ENCODE data around the gene ARHGAP26.

The ARHGAP26 gene

GRCh38 chr5:142785206-142785605 is 15.0 kb downstream of the ARHGAP26 start:
- no peak for DNase-seq (ENCODE audit: low spot score)

GRCh38 chr5:142789206-142789605 is 19.0 kb downstream of the ARHGAP26 start:
- DNase-seq (ENCODE audit: low spot score), result no peak

GRCh38 chr5:142792012-142792864 is 22.1 kb downstream of the ARHGAP26 start:
- DNase-seq (ENCODE audit: low spot score), result no peak

GRCh38 chr5:142792865-142793232 is 22.7 kb downstream of the ARHGAP26 start:
- DNase-seq (ENCODE audit: low spot score), result no peak

GRCh38 chr5:142794537-142794936 is 24.4 kb downstream of the ARHGAP26 start:
- no peak for DNase-seq (ENCODE audit: low spot score)

GRCh38 chr5:142795251-142795650 is 25.1 kb downstream of the ARHGAP26 start:
- DNase-seq (ENCODE audit: low spot score), result no peak

- no peak for DNase-seq (ENCODE audit: low spot score)
Measured at GRCh38 chr5:142796492-142797109, 26.4 kb downstream of the ARHGAP26 start.

- no peak for DNase-seq (ENCODE audit: low spot score)
Measured at GRCh38 chr5:142797420-142797819, 27.2 kb downstream of the ARHGAP26 start.

- no peak for DNase-seq (ENCODE audit: low spot score)
Measured at GRCh38 chr5:142798099-142798770, 28.1 kb downstream of the ARHGAP26 start.

- no peak for DNase-seq (ENCODE audit: low spot score)
Measured at GRCh38 chr5:142800776-142801494, 30.8 kb downstream of the ARHGAP26 start.

GRCh38 chr5:142801495-142801871 is 31.3 kb downstream of the ARHGAP26 start:
- no peak for DNase-seq (ENCODE audit: low spot score)

- DNase-seq (ENCODE audit: low spot score), result no peak
Measured at GRCh38 chr5:142803428-142804125, 33.4 kb downstream of the ARHGAP26 start.

GRCh38 chr5:142805339-142805738 is 35.2 kb downstream of the ARHGAP26 start:
- DNase-seq (ENCODE audit: low spot score), result no peak

- no peak for DNase-seq (ENCODE audit: low spot score)
Measured at GRCh38 chr5:142806841-142807267, 36.7 kb downstream of the ARHGAP26 start.

GRCh38 chr5:142807372-142807911 is 37.3 kb downstream of the ARHGAP26 start:
- no peak for DNase-seq (ENCODE audit: low spot score)

GRCh38 chr5:142808878-142809598 is 38.9 kb downstream of the ARHGAP26 start:
- no peak for DNase-seq (ENCODE audit: low spot score)

GRCh38 chr5:142810081-142810480 is 39.9 kb downstream of the ARHGAP26 start:
- DNase-seq (ENCODE audit: low spot score), result no peak

GRCh38 chr5:142810743-142811290 is 40.6 kb downstream of the ARHGAP26 start:
- no peak for DNase-seq (ENCODE audit: low spot score)

GRCh38 chr5:142811866-142812557 is 41.8 kb downstream of the ARHGAP26 start:
- no peak for DNase-seq (ENCODE audit: low spot score)

GRCh38 chr5:142813220-142813619 is 43.0 kb downstream of the ARHGAP26 start:
- DNase-seq (ENCODE audit: low spot score), result no peak
